Peyer's patch (tissue), 4 donors: Measurements from ENCODE around the gene TBCB.

Source experiments
- CTCF ChIP-seq, 6 experiments: fragments of 450-650 bp in 4 of 6; fragments of 200-600 bp in 2 of 6; sonication (generic) in 1 of 6; IDR thresholded peaks; one replicate each; pipeline ENCODE4 v1.5.1; 2017 to 2019; ENCODE audit warnings: antibody characterized with exemption in 6 of 6, mild to moderate bottlenecking in 3 of 6, moderate library complexity in 1 of 6
- POLR2A ChIP-seq, 2 donors: fragments of 450-650 bp; IDR thresholded peaks; one replicate each; pipeline ENCODE4 v1.5.1; 2017; ENCODE audit warnings: antibody characterized with exemption in 2 of 2, mild to moderate bottlenecking in 2 of 2, moderate library complexity in 2 of 2

DNA sequence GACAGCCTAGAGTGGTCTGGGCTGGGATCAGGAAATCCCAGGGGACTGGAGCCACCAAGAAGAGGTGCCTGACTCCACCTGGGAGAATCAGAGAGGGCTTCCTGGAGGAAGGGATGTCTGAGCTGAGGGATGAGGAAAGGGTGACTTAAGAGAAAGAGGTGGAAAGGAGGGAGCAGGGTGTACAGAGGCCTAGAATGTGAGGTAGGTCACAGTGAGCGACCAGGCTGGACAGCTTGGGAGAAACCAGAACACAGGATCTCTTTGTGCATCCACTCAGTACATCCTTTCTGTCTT, 1.0 kb downstream of the TBCB start:
- TF ChIP-seq CTCF (IDR thresholded peaks at IDR 0.05) (no peak), POLR2A (IDR thresholded peaks at IDR 0.05) (no peak)
